HG02840 (cell line): ENCODE results near the gene POLR2H.

Experiments used
- ATAC-seq: cut with Tn5 transposase; IDR thresholded peaks from one replicate; pipeline ENCODE4 v1.9.1; 2021; ENCODE audit warnings: mild to moderate bottlenecking, moderate library complexity, moderate number of reproducible peaks; ENCODE audit not compliant: unreplicated experiment, low FRiP score

POLR2H gene

GRCh38 chr3:184368116-184368515 lies 6.6 kb downstream of the POLR2H start:
- no peak for ATAC-seq

GRCh38 chr3:184368586-184369183 lies 7.2 kb downstream of the POLR2H start:
- no peak for ATAC-seq

- no peak for ATAC-seq
These were observed 10.1 kb downstream of the POLR2H start for GRCh38 chr3:184371570-184372018.

GRCh38 chr3:184372296-184372821 lies 10.8 kb downstream of the POLR2H start:
- no peak for ATAC-seq

- no peak for ATAC-seq
These were observed 11.4 kb downstream of the POLR2H start for GRCh38 chr3:184372911-184373310.

GRCh38 chr3:184373422-184373821 lies 11.9 kb downstream of the POLR2H start:
- ATAC-seq, result no peak

- no peak for ATAC-seq
These were observed 14.4 kb downstream of the POLR2H start for GRCh38 chr3:184375747-184376461.

GRCh38 chr3:184377374-184377773 lies 15.9 kb downstream of the POLR2H start:
- no peak for ATAC-seq

- ATAC-seq, result no peak
These were observed 16.5 kb downstream of the POLR2H start, which contains the start of gene THPO for GRCh38 chr3:184377882-184378445. Gene THPO, minus strand, starts transcription at chr3:184378207. Its CDS starts 1,948 bp downstream, at chr3:184376259.

GRCh38 chr3:184378651-184379357 lies 17.3 kb downstream of the POLR2H start:
- no peak for ATAC-seq

- no peak for ATAC-seq
These were observed 18.1 kb downstream of the POLR2H start, which contains the start of gene CHRD for GRCh38 chr3:184379358-184380184. Gene CHRD, plus strand, starts transcription at chr3:184380054. Its CDS starts 265 bp downstream, at chr3:184380319.

GRCh38 chr3:184380185-184380626 lies 18.7 kb downstream of the POLR2H start:
- ATAC-seq, result no peak

- ATAC-seq, result no peak
These were observed 19.2 kb downstream of the POLR2H start for GRCh38 chr3:184380627-184381260.

GRCh38 chr3:184381261-184382224 lies 20.0 kb downstream of the POLR2H start:
- ATAC-seq, result no peak

- ATAC-seq, result no peak
These were observed 21.0 kb downstream of the POLR2H start for GRCh38 chr3:184382326-184383032.

- no peak for ATAC-seq
These were observed 21.7 kb downstream of the POLR2H start for GRCh38 chr3:184383033-184383740.

GRCh38 chr3:184384342-184384741 lies 22.8 kb downstream of the POLR2H start:
- no peak for ATAC-seq
